ENCODE results near the gene FBXW7. TPM values are rescaled to one million over a fixed set of nuclear protein-coding genes. Genes with fewer than 3 reads are reported as not detected.

The FBXW7 gene
- total RNA-seq, 2 donors from 2014 or later: 34.5 to 40.5 TPM

GRCh38 chr4:152464030-152464823 lies 71.7 kb downstream of the FBXW7 start:
- intact Hi-C loops (cut with DNase I): no loop called here
- no peak overlapping the region for H3K4me3 ChIP-seq
- 36 to 45% methylated on average over 5 of the region's 5 CpGs for WGBS, 2 donors
- no peak for DNase-seq
- no peaks in the 10 kb centered on the region for H3K27me3 ChIP-seq
- peaks cover 7% of the 10 kb centered on the region for H3K4me1 ChIP-seq
- no peak for TF ChIP-seq POLR2A (IDR thresholded peaks at IDR 0.05)
- TF ChIP-seq CTCF (IDR thresholded peaks at IDR 0.05): no peak
- H3K27ac ChIP-seq: no peak overlapping the region
- ATAC-seq: no peak
- no peaks in the 10 kb centered on the region for H3K36me3 ChIP-seq (replicated peaks in 1 of 2; ENCODE audit: insufficient read depth in 1 of 2, low read depth in 2 of 2)
- H3K9me3 ChIP-seq: no peaks in the 10 kb centered on the region

DNA sequence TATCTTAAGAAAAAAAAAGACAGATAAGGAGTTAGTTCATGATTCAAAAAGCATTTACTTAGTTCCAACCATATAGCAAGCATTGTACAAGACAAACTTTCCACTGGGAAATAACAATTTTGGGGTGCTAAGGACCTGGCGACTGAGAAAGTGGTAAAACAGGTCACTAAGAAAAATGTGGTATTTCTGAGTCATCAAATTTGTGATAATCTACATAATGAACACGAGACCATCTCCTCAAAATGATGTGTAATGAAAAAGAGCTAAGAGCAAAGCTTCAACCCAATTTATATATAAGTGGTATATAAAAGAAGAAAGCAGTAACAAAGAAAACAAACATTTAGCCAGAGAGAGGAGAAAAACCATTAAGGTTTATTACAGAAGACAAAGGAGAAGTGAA lies 72.3 kb downstream of the FBXW7 start:
- H3K4me1 ChIP-seq: peaks cover 7% of the 10 kb centered on the region
- no peak overlapping the region for H3K4me3 ChIP-seq
- DNase-seq (no peak), ATAC-seq (no peak)
- H3K9me3 ChIP-seq: no peaks in the 10 kb centered on the region
- TF ChIP-seq CTCF (IDR thresholded peaks at IDR 0.05): no peak
- no peak for TF ChIP-seq POLR2A (IDR thresholded peaks at IDR 0.05)
- no peak overlapping the region for H3K27ac ChIP-seq
- WGBS, 2 donors: 94 to 96% methylated on average over 2 of the region's 2 CpGs
- no peaks in the 10 kb centered on the region for H3K27me3 ChIP-seq
- intact Hi-C loops (cut with DNase I): no loop called here
- H3K36me3 ChIP-seq (replicated peaks in 1 of 2; ENCODE audit: insufficient read depth in 1 of 2, low read depth in 2 of 2): no peaks in the 10 kb centered on the region

DNA sequence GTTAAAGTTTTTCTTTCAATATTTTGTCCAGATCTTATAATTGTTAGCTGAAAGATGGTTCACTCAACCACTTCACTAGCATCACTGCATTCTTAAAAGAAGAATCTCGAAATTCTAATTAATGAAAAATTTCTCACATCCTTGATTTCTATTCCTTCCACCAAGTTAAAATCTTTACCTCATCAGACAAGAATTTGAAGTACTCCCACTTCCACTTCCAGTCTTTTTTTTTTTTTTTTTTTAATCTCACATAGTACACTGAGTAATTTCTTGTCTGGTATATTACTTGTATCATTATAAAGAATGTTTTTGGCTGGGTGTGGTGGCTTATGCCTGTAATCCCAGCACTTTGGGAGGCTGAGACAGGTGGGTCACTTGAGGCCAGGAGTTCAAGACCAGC lies 73.2 kb downstream of the FBXW7 start:
- H3K4me1 ChIP-seq: peaks cover 7% of the 10 kb centered on the region
- TF ChIP-seq POLR2A (IDR thresholded peaks at IDR 0.05): no peak
- no peak for TF ChIP-seq CTCF (IDR thresholded peaks at IDR 0.05)
- H3K9me3 ChIP-seq: no peaks in the 10 kb centered on the region
- DNase-seq (no peak), ATAC-seq (no peak)
- no peaks in the 10 kb centered on the region for H3K36me3 ChIP-seq (replicated peaks in 1 of 2; ENCODE audit: insufficient read depth in 1 of 2, low read depth in 2 of 2)
- 84 to 89% methylated on average over 1 of the region's 1 CpG for WGBS, 2 donors
- intact Hi-C loops (cut with DNase I): no loop called here
- no peaks in the 10 kb centered on the region for H3K27me3 ChIP-seq
- no peak overlapping the region for H3K27ac ChIP-seq
- no peak overlapping the region for H3K4me3 ChIP-seq

- H3K4me3 ChIP-seq: no peak overlapping the region
- ATAC-seq (no peak), DNase-seq (no peak)
- H3K4me1 ChIP-seq: peaks cover 7% of the 10 kb centered on the region
- TF ChIP-seq POLR2A (IDR thresholded peaks at IDR 0.05): no peak
- TF ChIP-seq CTCF (IDR thresholded peaks at IDR 0.05): no peak
- intact Hi-C loops (cut with DNase I): no loop called here
- H3K27me3 ChIP-seq: no peaks in the 10 kb centered on the region
- no peaks in the 10 kb centered on the region for H3K36me3 ChIP-seq (replicated peaks in 1 of 2; ENCODE audit: insufficient read depth in 1 of 2, low read depth in 2 of 2)
- H3K9me3 ChIP-seq: no peaks in the 10 kb centered on the region
- 90 to 92% methylated on average over 2 of the region's 2 CpGs for WGBS, 2 donors
- H3K27ac ChIP-seq: no peak overlapping the region
Measured at GRCh38 chr4:152462047-152462446, 73.8 kb downstream of the FBXW7 start.

GRCh38 chr4:152460488-152460887 lies 75.4 kb downstream of the FBXW7 start:
- intact Hi-C loops (cut with DNase I): no loop called here
- Histone ChIP-seq H3K4me3 (no peak overlapping the region), H3K9me3 (no peaks in the 10 kb centered on the region), H3K36me3 (replicated peaks in 1 of 2; ENCODE audit: insufficient read depth in 1 of 2, low read depth in 2 of 2) (no peaks in the 10 kb centered on the region), H3K4me1 (peaks cover 7% of the 10 kb centered on the region), H3K27ac (no peak overlapping the region), H3K27me3 (no peaks in the 10 kb centered on the region)
- no peak for ATAC-seq
- TF ChIP-seq POLR2A (IDR thresholded peaks at IDR 0.05): no peak
- TF ChIP-seq CTCF (IDR thresholded peaks at IDR 0.05): peak in 1 of 7 experiments; percentile 9
- DNase-seq: no peak
- whole genome bisulfite sequencing, 2 donors: 77 to 89% methylated on average over 1 of the region's 1 CpG

All from body of pancreas (tissue), 4 donors.